Smooth muscle cell of the brain vasculature (primary cell): ENCODE measurements around the gene FBXL7.

ENCODE experiments used
- DNase-seq: peaks from one replicate; pipeline ENCODE4 v3.0.0-alpha.2; 2012; ENCODE audit warnings: low read depth, low spot score

Gene FBXL7

GRCh38 chr5:15612915-15613635 is 113.1 kb downstream of the FBXL7 start:
- no peak for DNase-seq

DNA sequence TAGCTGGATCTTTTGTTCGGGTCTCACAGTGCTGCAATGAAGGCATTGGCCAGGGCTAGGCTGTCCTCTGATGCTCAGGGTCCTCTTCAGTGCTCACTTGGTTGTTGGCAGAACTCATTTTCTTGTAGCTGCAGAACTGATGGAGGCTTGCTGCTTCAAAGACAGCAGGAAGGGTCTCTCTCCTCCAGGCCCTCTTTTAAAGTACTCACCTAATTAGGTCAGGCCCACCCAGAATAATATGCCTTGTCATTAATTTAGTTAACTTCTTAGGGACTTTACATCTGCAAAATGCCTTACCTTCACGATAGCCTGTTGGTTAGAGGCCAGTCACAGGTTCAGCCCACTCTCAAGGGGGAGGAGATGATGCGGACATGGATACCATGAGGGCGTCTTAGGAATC is 114.7 kb downstream of the FBXL7 start:
- DNase-seq = no peak

GRCh38 chr5:15615859-15616258 is 115.9 kb downstream of the FBXL7 start:
- DNase-seq = no peak

- no peak for DNase-seq
These were observed 119.0 kb downstream of the FBXL7 start for GRCh38 chr5:15618938-15619337.

DNA sequence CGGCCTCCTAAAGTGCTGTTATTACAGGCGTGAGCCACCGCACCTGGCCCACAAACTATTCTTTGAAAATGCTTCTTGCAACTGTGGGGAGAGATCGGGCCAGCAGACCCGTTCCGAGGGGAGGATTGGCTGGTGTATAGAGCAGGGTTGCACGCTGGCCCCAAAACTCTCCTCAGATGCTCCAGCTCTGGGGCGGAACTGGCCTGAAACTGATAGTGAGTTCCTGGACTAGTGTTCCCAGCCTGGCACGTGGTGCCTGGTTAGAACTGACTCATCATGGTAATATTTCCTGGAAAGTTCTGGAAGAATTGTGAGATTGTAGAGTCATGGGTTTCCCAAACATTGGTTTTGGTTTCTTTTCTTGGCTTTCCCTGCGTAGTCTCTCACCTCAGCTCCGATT is 120.5 kb downstream of the FBXL7 start:
- no peak for DNase-seq

- DNase-seq = no peak
These were observed 121.1 kb downstream of the FBXL7 start for GRCh38 chr5:15621094-15621493.

DNA sequence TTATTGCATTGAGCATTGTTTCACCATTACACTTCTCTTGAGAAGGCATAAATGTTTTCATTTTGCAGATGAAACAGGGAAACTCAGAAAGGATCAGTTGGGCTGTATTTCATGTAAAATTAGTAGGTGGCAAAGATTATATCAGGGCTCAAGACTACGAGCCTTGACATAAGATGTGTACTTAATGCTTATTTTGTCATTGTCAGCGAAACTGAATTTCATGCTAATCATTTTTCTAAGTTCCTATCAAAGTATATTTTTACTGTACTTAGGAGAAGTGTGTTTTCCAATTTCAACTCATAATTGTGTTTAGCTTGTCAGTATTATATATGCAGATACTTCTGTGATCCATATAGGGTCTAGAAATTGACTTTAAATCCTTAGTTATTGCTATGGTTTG is 123.8 kb downstream of the FBXL7 start:
- no peak for DNase-seq

DNA sequence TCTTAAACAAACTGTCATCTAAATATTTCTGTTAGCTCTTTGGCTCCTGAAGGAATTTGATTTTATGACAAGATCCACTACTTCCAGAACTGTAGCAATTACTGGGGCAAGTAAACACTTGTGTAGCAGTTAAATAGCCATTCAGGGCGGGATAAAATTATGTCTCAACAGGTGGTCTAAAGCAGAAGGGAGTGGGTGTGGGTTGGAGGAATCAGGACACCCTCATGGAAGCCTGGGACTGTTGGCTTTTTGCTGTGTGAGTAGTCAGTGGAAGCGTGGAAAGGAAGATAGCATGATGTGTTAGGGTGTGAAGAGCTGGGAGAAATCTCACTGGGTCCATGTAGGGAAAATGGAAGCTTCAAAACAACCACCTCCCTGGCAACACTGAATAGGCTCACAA is 127.1 kb downstream of the FBXL7 start:
- DNase-seq = no peak

DNA sequence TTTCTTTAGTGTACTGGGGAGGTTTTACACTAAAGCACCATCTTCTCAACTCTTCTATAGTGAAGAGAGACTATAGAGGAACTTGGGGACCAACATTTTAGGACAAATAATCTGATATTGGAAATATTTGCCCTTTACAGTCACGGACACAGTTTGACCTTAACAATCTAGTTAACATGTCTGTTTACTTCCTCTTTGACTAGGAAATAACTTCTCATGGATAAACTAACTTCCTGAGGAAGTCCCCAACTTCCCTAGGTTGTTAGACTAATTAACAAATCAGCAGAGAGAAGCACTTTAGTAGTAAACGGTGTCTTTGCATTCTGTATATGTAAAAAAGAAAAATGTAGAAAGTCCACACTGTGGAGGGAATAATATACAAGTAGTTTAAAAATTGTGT is 127.7 kb downstream of the FBXL7 start:
- no peak for DNase-seq

DNA sequence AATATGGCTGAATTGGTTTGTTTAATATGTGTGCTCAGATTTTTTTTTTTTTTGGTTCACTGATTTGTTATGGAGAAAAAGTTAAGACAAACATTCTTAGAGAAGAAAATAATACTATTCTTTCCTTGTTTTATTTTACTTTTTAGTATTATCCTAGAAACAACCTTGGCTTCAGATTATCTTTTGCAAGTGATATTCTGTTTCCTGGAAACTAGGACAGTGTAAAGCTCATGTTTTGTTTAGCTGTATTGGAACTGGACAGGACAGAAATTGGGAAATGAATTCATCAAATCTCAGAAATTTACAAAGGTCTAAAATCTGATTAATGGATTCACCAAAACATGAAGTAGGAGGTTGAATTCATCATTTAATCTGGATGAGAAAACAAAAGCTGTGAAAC is 130.5 kb downstream of the FBXL7 start:
- no peak for DNase-seq

GRCh38 chr5:15634591-15635288 is 134.8 kb downstream of the FBXL7 start:
- no peak for DNase-seq

- no peak for DNase-seq
These were observed 135.3 kb downstream of the FBXL7 start for GRCh38 chr5:15635289-15635616.

GRCh38 chr5:15637345-15637744 is 137.4 kb downstream of the FBXL7 start:
- no peak for DNase-seq

- no peak for DNase-seq
These were observed 137.9 kb downstream of the FBXL7 start for GRCh38 chr5:15637886-15638285.

- DNase-seq = no peak
These were observed 138.3 kb downstream of the FBXL7 start for GRCh38 chr5:15638296-15638695.

DNA sequence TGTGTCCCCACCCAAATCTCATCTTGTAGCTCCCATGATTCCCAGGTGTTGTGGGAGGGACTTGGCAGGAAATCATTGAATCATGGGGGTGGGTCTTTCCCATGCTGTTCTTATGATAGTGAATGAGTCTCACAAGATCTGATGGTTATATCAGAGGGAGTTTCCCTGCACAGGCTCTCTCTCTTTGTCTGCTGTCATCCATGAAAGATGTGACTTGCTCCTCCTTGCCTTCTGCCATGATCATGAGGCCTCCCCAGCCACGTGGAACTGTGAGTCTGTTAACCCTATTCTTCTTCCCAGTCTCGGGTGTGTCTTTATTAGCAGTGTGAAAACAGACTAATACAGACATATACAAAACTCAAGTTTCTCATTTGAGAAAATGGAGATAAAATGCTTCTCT is 139.3 kb downstream of the FBXL7 start:
- DNase-seq = no peak

- no peak for DNase-seq
These were observed 140.1 kb downstream of the FBXL7 start for GRCh38 chr5:15640116-15640515.

DNA sequence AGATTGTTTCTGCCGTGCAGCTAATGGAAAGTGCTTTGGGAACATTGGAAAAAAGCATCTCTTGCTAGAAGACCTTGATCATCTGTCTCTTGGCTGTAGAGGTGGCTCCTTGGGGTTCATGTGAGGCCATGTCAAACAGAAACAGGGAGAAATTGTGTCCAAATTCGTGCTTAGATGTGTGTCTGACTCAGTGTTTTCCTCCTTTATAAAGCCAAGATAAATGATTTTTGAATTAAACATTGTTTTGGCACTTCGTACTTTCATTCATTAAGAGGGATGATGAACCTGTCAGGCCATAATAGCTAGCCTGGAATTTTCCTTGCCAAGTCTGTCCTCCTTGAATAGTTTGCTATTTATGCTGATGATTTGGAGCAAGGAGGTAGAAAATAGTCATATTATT is 143.8 kb downstream of the FBXL7 start:
- DNase-seq = no peak

DNA sequence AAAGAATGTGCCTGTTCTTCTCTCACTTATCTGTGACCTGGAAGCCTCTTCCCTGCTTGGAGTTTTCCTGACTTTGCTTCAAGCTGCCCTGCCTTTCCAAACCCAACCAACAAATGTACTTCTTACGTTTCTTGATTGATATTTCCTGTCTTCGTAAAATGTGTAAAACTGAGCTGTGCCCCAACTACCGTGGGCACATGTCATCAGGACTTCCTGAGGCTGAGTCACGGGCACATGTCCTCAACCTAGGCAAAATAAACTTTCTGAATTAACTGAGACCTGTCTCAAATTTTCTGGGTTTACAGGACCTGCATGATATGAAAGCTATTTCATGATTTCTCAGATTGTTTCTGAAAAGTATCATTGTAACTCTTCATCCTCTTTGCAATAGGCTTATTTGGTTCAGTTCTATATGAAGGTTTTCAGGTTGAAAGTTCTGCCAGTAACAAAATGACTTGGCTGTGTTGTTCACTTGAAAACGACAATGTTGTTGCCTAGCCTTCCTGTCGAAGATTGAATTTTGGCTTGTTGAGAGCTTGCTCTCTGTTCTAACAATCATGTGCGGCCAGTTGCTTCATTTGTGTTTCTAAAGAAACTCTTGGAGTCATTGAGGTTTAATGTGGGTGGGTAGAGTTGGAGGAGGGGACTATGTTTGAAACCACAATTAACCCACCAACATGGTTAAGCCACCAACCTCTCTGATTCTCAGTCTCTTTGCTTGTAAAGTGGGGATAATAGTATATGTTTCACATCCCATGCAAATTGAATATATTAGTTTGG is 145.6 kb downstream of the FBXL7 start:
- no peak for DNase-seq

- no peak for DNase-seq
These were observed 146.4 kb downstream of the FBXL7 start for GRCh38 chr5:15646371-15646770.

- DNase-seq = no peak
These were observed 147.3 kb downstream of the FBXL7 start for GRCh38 chr5:15647251-15647650.

GRCh38 chr5:15650266-15650665 is 150.3 kb downstream of the FBXL7 start:
- DNase-seq = no peak

GRCh38 chr5:15654779-15655178 is 154.8 kb downstream of the FBXL7 start:
- DNase-seq = no peak
